Measurements from ENCODE around the gene CYTH3. TPM values are rescaled to one million over a fixed set of nuclear protein-coding genes. Genes with fewer than 3 reads are reported as not detected.

CYTH3 gene
- total RNA-seq, 1 donor from 2014 or later: 15.6 TPM

DNA sequence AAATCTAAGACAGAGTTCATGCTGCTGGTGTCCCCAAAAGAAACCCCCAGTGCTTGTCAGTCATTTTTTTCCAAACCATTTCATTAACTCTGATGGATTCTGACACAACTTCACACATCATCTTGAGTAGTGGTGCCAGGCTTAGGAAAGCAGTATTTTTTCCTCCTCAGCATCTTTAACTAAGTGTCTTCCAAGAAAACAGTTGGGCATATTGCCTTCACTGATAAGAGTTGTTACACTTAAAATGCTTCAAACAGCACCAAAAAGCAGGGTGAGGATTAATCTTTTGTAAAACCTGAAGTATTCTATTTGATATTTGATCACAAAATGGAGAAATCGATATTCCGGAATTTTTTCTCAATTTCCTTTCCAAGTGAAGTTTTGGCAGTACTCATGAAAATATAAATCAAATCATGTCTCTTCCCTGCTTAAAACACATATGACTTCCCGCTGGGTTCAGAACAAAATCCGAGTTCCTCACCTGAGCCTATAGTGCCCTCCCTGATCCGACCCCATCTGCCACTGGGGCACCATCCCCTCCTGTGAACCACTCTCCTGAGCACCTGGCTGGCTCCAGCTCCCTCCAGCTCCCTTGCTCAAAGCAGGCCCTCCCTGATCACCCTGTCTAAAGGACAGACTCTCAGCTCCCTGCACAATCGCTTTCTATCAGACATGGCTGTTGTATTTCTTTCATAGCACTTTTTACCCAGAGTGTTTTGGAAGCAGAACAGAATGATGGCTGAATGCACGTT lies 61.6 kb downstream of the CYTH3 start:
- DNase-seq (ENCODE audit: low read depth): no peak
- H3K4me3 ChIP-seq (ENCODE audit: low read depth, low read length): no peak overlapping the region
- TF ChIP-seq CTCF (conservative IDR thresholded peaks at IDR 0.05; ENCODE audit: low read depth, low read length): no peak

DNA sequence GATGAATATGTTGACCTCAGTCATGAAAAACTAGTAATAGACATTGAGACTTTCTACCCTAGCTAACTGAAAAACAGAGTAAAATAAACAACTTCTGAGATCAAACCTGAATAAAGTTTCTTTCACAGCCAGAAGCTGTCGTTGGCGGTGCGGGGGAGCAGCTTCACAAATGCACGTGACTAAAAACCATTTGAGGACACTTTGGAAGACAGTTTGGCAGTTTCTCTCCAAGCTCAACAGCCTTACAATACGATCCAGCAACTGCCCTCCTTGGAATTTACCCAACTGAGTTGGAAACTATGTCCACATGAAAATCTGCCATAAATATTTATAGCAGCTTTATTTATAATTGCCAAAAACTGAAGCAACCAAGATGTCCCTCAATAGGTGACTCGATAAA lies 63.1 kb downstream of the CYTH3 start:
- DNase-seq (ENCODE audit: low read depth): no peak
- no peak overlapping the region for H3K4me3 ChIP-seq (ENCODE audit: low read depth, low read length)
- no peak for TF ChIP-seq CTCF (conservative IDR thresholded peaks at IDR 0.05; ENCODE audit: low read depth, low read length)

GRCh38 chr7:6208573-6209328 lies 63.7 kb downstream of the CYTH3 start:
- DNase-seq (ENCODE audit: low read depth): no peak
- no peak for TF ChIP-seq CTCF (conservative IDR thresholded peaks at IDR 0.05; ENCODE audit: low read depth, low read length)
- H3K4me3 ChIP-seq (ENCODE audit: low read depth, low read length): no peak overlapping the region

- no peak for TF ChIP-seq CTCF (conservative IDR thresholded peaks at IDR 0.05; ENCODE audit: low read depth, low read length)
- no peak overlapping the region for H3K4me3 ChIP-seq (ENCODE audit: low read depth, low read length)
- DNase-seq (ENCODE audit: low read depth): no peak
Observed at GRCh38 chr7:6205971-6206660, 66.3 kb downstream of the CYTH3 start.

DNA sequence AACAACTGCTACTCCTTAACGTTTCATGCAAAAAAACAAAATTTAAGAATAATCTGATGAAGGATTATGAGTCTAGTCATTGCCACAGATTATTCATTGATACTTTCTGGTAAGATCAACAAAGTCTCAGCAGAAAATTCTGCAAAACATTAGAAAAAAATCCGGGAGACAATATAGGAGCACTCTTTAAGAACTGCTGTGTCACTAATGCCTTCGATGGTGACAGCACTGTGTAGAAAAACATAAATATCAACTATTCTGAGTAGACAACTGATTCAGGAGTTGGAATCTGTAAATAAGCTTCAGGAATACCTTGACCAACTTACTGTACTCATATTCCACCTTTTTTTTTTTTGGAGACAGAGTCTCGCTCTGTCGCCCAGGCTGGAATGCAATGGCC lies 69.0 kb downstream of the CYTH3 start:
- H3K4me3 ChIP-seq (ENCODE audit: low read depth, low read length): no peak overlapping the region
- DNase-seq (ENCODE audit: low read depth): no peak
- TF ChIP-seq CTCF (conservative IDR thresholded peaks at IDR 0.05; ENCODE audit: low read depth, low read length): no peak

GRCh38 chr7:6202117-6202516 lies 70.3 kb downstream of the CYTH3 start:
- no peak for DNase-seq (ENCODE audit: low read depth)
- no peak overlapping the region for H3K4me3 ChIP-seq (ENCODE audit: low read depth, low read length)
- no peak for TF ChIP-seq CTCF (conservative IDR thresholded peaks at IDR 0.05; ENCODE audit: low read depth, low read length)
